ENCODE results near the gene MYOM3. TPM values are rescaled to one million over a fixed set of nuclear protein-coding genes. Genes with fewer than 3 reads are reported as not detected.

Gene MYOM3
- total RNA-seq, 1 experiment from 2014 or later: 0.04 TPM

GRCh38 chr1:24117132-24117531 lies 5.2 kb upstream of the MYOM3 start:
- H3K9me2 ChIP-seq (replicated peaks; ENCODE audit: low read length): no peaks in the 10 kb centered on the region
- H3K79me2 ChIP-seq (ENCODE audit: low read length): no peaks in the 10 kb centered on the region
- DNase-seq (no peak), ATAC-seq (no peak)
- TF ChIP-seq CTCF (conservative IDR thresholded peaks at IDR 0.05; ENCODE audit: low read depth, low read length): no peak
- TF ChIP-seq EZH2phosphoT487 (IDR thresholded peaks at IDR 0.05; ENCODE audit: borderline replicate concordance, low read length): no peak
- no peak for TF ChIP-seq EZH2 (IDR thresholded peaks at IDR 0.05; ENCODE audit: low read length, unreplicated experiment)
- no peak overlapping the region for H3K4me3 ChIP-seq (ENCODE audit: low read length)
- no peaks in the 10 kb centered on the region for H3K9me3 ChIP-seq (ENCODE audit: low read length)
- no peaks in the 10 kb centered on the region for H3F3A ChIP-seq (ENCODE audit: low read length, unreplicated experiment)
- no peaks in the 10 kb centered on the region for H4K20me1 ChIP-seq (ENCODE audit: low read length)
- no peak overlapping the region for H2AFZ ChIP-seq (ENCODE audit: low read length)
- no peak overlapping the region for H3K4me2 ChIP-seq (ENCODE audit: low read length)
- no peaks in the 10 kb centered on the region for H3K36me3 ChIP-seq (ENCODE audit: low read depth, low read length)
- intact Hi-C loops (cut with micrococcal nuclease): loop anchor here (10.0 kb wide), 1 partner anchor 152 kb away; no protein-coding TSS in a partner anchor
- no peak overlapping the region for H3K27ac ChIP-seq (ENCODE audit: low read length)
- ChIA-PET POLR2A (ENCODE audit: unreplicated experiment) (interaction anchor here (0.6 kb wide), 1 partner anchor 316 kb away, joined by 3 read pairs; no protein-coding TSS in a partner anchor), CTCF (interaction anchor here (0.7 kb wide), 1 partner anchor 14 kb away, joined by 4 read pairs; no protein-coding TSS in a partner anchor)
- H3K27me3 ChIP-seq (ENCODE audit: low read length): no peaks in the 10 kb centered on the region
- H3K9ac ChIP-seq (ENCODE audit: low read length): no peak overlapping the region
- BruUV-seq (replicated peaks): no TSS peak
- peaks cover 37% of the 10 kb centered on the region for H3K4me1 ChIP-seq (ENCODE audit: insufficient read depth, low read length)

- ChIA-PET CTCF (no interaction called here), POLR2A (ENCODE audit: unreplicated experiment) (no interaction called here)
- DNase-seq: no peak
- Histone ChIP-seq H3K4me3 (ENCODE audit: low read length) (no peak overlapping the region), H3K4me1 (ENCODE audit: insufficient read depth, low read length) (peaks cover 31% of the 10 kb centered on the region), H3K9me3 (ENCODE audit: low read length) (no peaks in the 10 kb centered on the region), H4K20me1 (ENCODE audit: low read length) (no peaks in the 10 kb centered on the region), H3F3A (ENCODE audit: low read length, unreplicated experiment) (no peaks in the 10 kb centered on the region), H2AFZ (ENCODE audit: low read length) (no peak overlapping the region), H3K27me3 (ENCODE audit: low read length) (no peaks in the 10 kb centered on the region), H3K36me3 (ENCODE audit: low read depth, low read length) (no peaks in the 10 kb centered on the region), H3K9ac (ENCODE audit: low read length) (no peak overlapping the region), H3K79me2 (ENCODE audit: low read length) (no peaks in the 10 kb centered on the region), H3K27ac (ENCODE audit: low read length) (no peak overlapping the region), H3K4me2 (ENCODE audit: low read length) (no peak overlapping the region), H3K9me2 (replicated peaks; ENCODE audit: low read length) (no peaks in the 10 kb centered on the region)
- no peak for ATAC-seq
- TF ChIP-seq EZH2 (IDR thresholded peaks at IDR 0.05; ENCODE audit: low read length, unreplicated experiment) (no peak), EZH2phosphoT487 (IDR thresholded peaks at IDR 0.05; ENCODE audit: borderline replicate concordance, low read length) (no peak), CTCF (conservative IDR thresholded peaks at IDR 0.05; ENCODE audit: low read depth, low read length) (no peak)
- intact Hi-C loops (cut with micrococcal nuclease): loop anchor here (10.0 kb wide), 1 partner anchor 150 kb away; no protein-coding TSS in a partner anchor
- BruUV-seq (replicated peaks): no TSS peak
Measured at GRCh38 chr1:24114753-24115152, 2.8 kb upstream of the MYOM3 start.

DNA sequence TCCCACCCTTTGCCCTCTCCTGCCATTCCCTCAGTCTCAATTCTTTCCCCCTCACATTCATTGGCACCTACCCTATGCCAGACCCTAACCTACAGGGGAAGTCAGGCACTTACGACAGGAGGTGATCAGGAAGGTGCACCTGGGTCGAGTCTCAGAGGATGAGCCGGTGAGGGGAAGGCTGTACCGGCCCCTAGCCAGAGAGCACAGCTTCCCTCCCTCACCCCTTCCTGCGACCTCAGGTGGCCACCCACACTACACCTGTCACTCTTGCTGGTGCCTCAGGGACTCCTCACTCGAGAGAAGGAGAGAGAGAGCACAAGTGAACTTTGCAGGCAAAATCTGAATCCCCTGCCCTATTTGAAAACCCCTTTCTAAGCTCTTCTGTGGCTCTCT lies 1.7 kb upstream of the MYOM3 start:
- H3K9me3 ChIP-seq (ENCODE audit: low read length): no peaks in the 10 kb centered on the region
- no peaks in the 10 kb centered on the region for H3K9me2 ChIP-seq (replicated peaks; ENCODE audit: low read length)
- no peak overlapping the region for H3K27ac ChIP-seq (ENCODE audit: low read length)
- no peaks in the 10 kb centered on the region for H3K27me3 ChIP-seq (ENCODE audit: low read length)
- no peak overlapping the region for H3K4me2 ChIP-seq (ENCODE audit: low read length)
- H3K4me1 ChIP-seq (ENCODE audit: insufficient read depth, low read length): peaks cover 29% of the 10 kb centered on the region
- H3K79me2 ChIP-seq (ENCODE audit: low read length): no peaks in the 10 kb centered on the region
- H3K4me3 ChIP-seq (ENCODE audit: low read length): no peak overlapping the region
- CTCF ChIA-PET: no interaction called here
- H3K9ac ChIP-seq (ENCODE audit: low read length): no peak overlapping the region
- TF ChIP-seq CTCF (conservative IDR thresholded peaks at IDR 0.05; ENCODE audit: low read depth, low read length): no peak
- TF ChIP-seq EZH2 (IDR thresholded peaks at IDR 0.05; ENCODE audit: low read length, unreplicated experiment): no peak
- H3K36me3 ChIP-seq (ENCODE audit: low read depth, low read length): no peaks in the 10 kb centered on the region
- POLR2A ChIA-PET (ENCODE audit: unreplicated experiment): no interaction called here
- BruUV-seq (replicated peaks): no TSS peak
- no peaks in the 10 kb centered on the region for H3F3A ChIP-seq (ENCODE audit: low read length, unreplicated experiment)
- no peak for ATAC-seq
- no peak for DNase-seq
- no peak overlapping the region for H2AFZ ChIP-seq (ENCODE audit: low read length)
- H4K20me1 ChIP-seq (ENCODE audit: low read length): no peaks in the 10 kb centered on the region
- intact Hi-C loops (cut with micrococcal nuclease): loop anchor here (2.0 to 10.0 kb wide), 2 partner anchors 43 to 149 kb away; no protein-coding TSS in a partner anchor

All from PC-3 (cell line).